Adrenal gland (tissue), 5 donors: ENCODE data around the gene PLXNA4.

Experiments used
- CTCF ChIP-seq, 6 experiments: fragments of 450-650 bp in 4 of 6; fragments of 200-600 bp in 2 of 6; sonication (generic) in 1 of 6; IDR thresholded peaks; 1 replicate in 5 of 6; 2 replicates in 1 of 6; pipeline versions ENCODE4 v1.5.1 to v1.8.0; 2016 to 2021; ENCODE audit warnings: antibody characterized with exemption in 6 of 6, mild to moderate bottlenecking in 2 of 6, moderate library complexity in 1 of 6
- POLR2A ChIP-seq, 2 donors: fragments of 450-650 bp; IDR thresholded peaks; one replicate each; pipeline ENCODE4 v1.6.1; 2017; ENCODE audit warnings: antibody characterized with exemption in 2 of 2, mild to moderate bottlenecking in 2 of 2, moderate library complexity in 1 of 2
- donor health status: DM: no; HTN: no; CAD: no.

GRCh38 chr7:132142006-132142405 lies 434.3 kb downstream of the PLXNA4 start:
- TF ChIP-seq CTCF (IDR thresholded peaks at IDR 0.05) (no peak), POLR2A (IDR thresholded peaks at IDR 0.05) (no peak)
